Right renal pelvis (tissue), 4 donors: ENCODE data around the gene PCDH9. TPM values are rescaled to one million over a fixed set of nuclear protein-coding genes. Genes with fewer than 3 reads are reported as not detected.

Experiments used
- DNase-seq, 4 donors: peaks; one replicate each; pipeline ENCODE4 v3.0.0-alpha.2; 2013; ENCODE audit warnings: low read depth in 4 of 4, low spot score in 3 of 4, missing footprints in 1 of 4
- polyA plus RNA-seq, 4 donors: library from polyadenylated mRNA; unstranded; fragments of 120-200 nt; gene quantifications; one replicate each; pipeline ENCODE4 v1.2.1, GENCODE V29; 2013; ENCODE audit not compliant: insufficient read length in 4 of 4

The PCDH9 gene
- polyA plus RNA-seq, 4 donors: 12.8 to 16.5 (median 15.0) TPM

- DNase-seq: no peak
Measured at GRCh38 chr13:66375756-66376155, 854.4 kb downstream of the PCDH9 start.

GRCh38 chr13:66369666-66370065, 860.5 kb downstream of the PCDH9 start:
- DNase-seq: no peak

- DNase-seq: no peak
Measured at GRCh38 chr13:66367356-66367755, 862.8 kb downstream of the PCDH9 start.

DNA sequence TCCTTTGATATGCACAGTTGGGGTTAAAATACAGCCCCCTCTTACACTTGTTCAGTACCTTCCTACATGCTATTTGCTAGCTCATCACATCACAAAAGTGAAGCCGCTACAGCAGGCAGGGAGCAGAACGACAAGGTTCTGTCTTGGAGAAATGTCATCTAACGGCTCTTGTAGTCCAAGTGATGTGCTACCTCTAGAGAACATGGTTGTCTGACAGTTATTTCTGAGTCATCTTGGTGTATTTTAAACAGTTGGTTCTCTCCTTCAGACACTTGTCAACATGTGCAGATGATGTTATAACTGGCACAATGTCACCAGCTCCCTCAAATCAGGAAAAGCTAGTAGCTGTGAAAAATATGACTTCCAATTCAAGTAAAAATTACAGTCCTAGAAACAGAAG, 865.0 kb downstream of the PCDH9 start:
- DNase-seq: no peak

DNA sequence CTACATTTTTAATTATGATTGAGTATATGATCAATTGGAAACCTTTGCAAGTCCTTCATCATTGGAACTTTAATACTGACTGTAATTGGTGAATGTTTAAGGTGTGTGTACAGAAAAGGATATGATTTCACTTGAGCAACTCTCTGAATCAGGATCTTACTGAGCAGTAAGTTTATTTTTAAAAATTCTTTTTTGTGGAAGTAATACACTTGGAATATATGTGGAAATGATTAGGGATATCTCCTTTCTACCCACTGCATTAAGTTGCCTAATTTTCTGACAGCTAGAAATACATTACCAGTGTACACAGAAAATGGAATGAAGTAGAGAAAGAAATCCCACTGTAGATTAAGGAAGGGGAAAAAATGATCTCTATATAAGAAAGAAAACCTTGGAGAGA, 865.8 kb downstream of the PCDH9 start:
- DNase-seq: no peak

DNA sequence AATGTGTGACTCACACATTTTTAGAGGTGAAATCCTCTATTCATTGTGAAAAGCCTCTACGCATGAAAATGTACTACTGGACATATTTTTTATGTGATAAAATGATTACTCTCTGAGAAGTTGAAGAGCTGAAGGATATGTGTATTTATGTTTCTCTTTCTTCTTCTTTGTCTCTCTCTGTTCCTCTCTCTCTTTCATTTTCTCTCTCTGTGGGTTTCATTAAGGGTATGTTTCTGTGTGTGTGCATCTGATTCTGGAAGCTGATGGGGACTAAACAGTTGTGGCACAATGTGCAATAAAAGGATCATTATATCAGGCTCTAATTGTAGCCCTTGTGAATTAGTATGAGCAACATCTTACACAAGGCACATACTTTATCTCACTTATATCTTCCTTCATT, 867.7 kb downstream of the PCDH9 start:
- DNase-seq: no peak

DNA sequence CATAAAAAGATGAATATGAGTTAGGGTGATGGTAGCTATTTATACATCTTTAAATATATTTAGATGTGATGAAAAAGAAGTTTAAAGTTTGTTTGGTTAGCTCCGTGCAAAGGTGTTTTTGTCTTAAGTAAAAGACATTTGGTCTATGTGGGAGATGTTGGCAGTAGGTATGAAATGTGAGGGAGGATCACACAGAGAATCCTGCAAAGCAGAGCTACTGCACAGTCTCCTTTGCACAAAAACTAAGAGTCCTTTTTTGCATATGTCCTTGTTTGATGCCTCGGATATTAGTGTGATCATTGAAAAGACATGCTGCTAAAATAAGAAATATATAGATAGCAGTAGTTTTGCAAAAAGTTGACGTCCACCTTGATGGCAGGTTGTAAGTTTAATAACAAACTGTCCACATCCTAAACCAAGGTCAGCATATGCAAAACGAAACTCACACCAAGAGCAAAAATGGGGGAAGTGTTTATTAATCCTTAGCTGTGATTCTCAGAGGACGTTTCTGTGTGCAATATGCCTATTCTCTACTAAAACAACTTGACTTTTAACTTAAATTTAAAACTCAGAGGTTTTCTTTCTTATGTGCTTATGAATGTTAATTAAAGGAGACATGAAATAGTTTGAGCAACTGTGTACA, 870.1 kb downstream of the PCDH9 start:
- no peak for DNase-seq

GRCh38 chr13:66359393-66359792, 870.7 kb downstream of the PCDH9 start:
- no peak for DNase-seq

DNA sequence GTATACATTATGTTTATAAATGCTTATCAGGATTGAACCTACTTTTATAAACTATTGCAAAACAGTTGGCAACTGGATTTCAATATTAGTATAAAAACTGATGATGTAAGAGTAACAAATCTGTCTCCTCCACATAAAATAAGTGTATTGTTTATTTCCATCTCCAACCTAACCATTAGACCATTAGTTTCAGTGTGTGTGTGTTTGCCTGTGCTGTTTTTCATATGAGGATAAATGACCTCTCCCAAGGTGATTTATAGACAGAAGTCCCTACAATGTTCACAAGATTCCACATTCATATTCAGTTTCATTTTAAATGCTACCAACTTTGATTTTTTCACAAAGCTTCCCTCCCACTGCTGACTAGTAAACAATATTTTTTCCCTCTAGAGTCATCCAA, 871.6 kb downstream of the PCDH9 start:
- no peak for DNase-seq

DNA sequence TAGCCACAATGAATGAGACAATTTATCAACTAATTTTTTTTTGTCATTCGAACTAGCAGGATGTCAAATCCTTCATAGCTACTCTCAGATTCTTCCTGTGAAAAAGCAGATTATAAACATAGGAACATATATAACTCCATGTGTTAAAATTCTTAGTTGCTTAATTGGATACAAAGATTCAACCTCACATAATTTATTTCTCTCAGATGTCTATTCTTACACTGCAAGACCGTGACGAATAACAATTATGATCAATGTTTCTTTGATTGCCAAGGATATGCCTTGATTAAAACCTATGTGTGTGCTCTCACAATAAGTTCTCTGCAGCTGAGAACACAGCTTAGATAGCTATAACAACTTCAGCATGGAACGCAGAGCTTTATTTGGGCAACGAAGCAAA, 872.7 kb downstream of the PCDH9 start:
- no peak for DNase-seq

- DNase-seq: no peak
Measured at GRCh38 chr13:66354879-66355751, 875.0 kb downstream of the PCDH9 start.

DNA sequence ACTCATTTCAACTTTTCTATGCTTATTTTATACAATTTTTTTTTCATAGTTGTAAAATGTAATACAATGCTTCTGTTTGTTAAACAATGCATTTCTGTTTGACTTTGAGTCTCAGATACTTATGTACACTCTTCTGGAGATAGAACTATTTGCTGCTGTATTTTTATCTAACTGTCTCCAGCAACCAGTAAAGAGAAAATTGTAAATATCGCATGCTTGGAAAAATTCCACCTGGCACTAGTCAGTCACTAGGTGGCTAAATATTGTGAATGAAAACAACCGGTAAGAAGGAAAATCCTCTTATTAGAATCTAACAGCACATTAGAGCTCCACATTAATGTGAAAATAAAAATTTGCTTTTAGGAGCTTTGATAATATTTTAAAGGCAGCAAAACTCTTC, 876.5 kb downstream of the PCDH9 start:
- DNase-seq: no peak

- DNase-seq: no peak
Measured at GRCh38 chr13:66349966-66350365, 880.2 kb downstream of the PCDH9 start.

- DNase-seq: no peak
Measured at GRCh38 chr13:66348745-66349690, 881.1 kb downstream of the PCDH9 start.

- DNase-seq: no peak
Measured at GRCh38 chr13:66347486-66348117, 882.5 kb downstream of the PCDH9 start.

DNA sequence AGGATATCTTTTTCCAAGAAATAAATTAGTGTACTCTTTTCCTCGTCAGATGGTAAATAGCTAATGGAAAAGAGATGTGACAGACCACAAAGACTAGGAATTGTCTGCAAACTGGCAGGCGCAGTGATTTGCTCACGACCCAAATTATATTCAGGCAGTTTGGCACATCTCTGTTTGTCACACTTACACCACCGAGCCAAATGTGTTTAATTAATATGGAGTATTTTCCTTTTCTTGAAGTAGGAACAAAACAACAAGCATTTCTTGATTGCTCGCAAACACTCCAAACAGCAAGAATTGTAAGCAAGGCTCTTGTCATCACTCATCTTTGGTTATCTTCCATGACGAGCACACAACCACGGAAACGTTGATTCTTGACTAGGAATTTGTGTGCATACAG, 884.2 kb downstream of the PCDH9 start:
- no peak for DNase-seq

DNA sequence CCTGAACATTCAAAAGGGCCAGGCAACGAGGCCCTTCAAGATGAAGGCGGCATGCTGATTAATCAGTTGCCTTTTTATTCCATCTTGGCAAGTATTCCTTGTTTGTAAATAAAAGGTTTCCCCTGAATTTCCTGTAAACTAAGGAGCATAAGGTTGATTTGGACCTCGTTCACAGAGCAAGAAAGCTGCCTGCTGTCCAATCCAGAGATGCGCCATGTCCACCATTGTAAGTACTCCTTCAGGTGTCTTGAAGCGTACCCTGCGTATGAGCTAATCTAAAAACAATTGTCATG, 884.7 kb downstream of the PCDH9 start:
- DNase-seq: no peak

- DNase-seq: peak; percentile 55 to 76 (median 72)
Measured at GRCh38 chr13:66344805-66345517, 885.2 kb downstream of the PCDH9 start.

DNA sequence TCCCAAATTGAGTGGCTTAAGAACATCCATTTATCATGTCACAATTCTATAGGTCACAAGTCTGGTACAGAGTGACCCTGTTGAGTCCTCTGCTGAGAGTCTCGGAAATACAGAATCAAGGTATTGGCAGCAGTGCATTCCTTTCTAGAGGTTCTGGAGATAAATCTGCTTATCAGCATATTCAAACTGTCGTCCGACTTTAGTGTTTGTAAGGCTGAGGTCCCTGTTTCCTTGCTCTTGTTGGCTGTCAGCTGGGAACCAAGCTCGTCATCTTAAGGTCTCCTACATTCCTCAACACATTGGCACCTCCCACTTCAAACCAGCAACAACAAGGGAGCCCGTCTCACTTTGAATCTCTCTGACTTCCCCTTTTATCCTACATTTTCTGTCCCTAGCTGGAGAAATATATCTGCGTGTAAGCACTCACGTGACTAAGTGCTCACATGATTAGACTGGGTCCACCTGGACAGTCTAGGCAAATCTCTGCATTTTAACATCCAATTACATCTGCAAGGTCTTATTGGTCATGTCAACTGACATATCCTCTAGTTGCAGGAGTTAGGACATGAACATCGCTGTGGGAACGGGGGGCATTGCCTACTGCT, 886.8 kb downstream of the PCDH9 start:
- no peak for DNase-seq
